CD4-positive, alpha-beta T cell treated with Interleukin-15 for 1 hour (primary cell): ENCODE data around the gene SNX25.
"Not testable (repeated sequence)": the region's sequence is repeated elsewhere in the genome, so short reads cannot be mapped to it uniquely, and the experiment has no call there.

Experiments used
- DNase-seq: peaks from one replicate; pipeline ENCODE4 v3.0.0-alpha.2; 2020

Gene SNX25

DNA sequence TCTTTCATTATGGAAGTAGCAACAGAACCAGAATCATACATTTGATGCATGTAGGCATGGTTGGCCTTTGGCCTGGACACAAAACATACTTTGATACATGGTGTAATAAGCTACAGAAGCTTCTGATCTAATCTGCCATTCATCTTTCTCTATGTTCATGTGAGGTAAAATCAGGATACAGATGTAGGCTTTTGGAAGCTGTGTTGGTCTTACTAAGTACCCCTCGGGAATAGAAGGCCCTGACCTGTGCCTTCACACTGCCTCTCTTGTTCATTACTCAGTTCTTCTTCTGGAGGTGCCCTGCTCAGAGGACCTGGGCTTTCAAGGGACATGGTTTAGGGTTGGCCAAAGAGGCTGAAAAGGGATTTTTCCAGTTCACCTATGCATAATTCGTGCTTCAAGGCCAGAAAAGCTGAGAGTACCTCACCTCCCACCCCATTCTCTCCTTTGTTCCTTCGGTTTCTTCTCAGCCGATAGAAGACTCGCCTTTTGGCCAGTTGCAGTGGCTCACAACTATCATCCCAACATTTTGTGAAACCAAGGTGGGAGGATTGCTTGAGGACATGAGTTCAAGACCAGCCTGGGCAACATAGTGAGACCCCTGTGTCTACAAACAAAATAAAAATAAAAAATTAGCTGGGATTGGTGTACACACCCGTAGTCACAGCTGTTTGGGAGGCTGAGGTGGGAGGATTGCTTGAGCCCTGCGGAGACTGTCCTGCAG lies 25.9 kb downstream of the SNX25 start:
- DNase-seq = no peak

DNA sequence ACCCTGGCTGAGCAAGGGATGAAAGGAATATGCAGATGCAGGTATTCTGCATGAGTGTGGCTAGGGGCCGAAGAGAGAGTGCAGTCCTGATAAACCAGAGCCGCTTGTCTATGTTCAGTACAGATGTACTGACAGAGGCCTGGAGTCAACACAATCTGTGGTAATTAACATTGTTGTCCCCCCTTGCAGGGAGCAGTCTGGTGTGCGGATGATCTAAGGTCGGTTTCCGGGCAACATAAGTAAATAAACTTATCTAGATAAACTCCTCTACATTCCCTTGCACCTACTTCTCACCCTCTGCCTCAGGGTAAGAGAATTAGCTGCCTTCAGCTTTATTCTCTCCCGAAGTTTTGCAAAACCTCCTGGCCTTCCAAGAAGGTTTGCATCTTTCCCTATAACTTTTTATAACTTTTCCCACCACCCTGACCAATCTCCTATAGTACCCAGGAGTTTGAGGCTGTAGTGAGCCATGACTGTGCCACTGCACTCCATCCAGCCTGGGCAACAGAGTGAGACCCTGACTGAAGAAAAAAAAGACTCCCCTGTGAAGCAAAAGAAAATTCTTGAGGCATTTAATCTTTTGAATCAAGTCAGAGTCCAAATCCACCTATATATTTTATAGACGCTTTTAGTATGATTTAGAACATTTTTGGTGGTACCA lies 26.6 kb downstream of the SNX25 start:
- DNase-seq = no peak

DNA sequence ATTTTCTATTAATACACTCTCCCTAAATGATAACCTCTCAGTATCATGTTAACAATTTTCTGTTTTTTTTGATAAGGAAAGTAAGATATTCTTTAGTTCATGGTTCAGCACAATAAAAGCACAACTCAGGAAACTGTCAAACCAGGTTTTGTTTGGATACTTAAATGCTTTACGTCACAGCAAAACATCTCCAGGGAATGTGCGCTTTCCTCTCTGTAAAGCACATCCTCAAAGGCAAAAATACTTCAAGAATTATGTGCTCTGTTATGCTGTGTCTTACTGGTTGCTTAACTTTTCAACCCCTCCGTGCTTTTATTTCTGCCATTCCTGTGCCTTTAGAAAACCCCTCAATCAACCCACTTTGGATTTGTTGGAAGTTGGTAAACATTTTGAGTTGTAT lies 27.8 kb downstream of the SNX25 start:
- DNase-seq = no peak

DNA sequence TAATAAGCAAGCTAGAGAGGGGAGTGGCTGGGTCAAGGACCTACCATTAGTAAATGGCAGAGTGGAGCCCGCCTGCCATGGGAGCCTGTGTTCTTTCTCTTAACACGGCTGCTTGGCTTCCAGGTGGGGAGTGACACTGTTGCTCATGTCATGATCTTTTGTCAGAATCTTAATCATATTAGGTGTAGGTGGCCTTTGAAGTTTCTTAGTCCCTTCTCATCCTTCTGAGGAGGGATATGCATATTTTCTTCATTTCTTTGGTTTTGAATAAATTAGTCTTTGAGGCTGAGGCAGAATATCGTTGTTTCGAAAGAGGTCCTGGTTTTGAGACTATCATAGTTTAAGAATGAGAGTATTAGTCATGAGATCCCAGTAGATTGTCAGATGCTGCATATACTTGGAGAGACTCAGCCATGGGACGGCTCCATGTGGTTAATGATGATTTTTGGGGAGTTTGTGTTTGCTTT lies 28.9 kb downstream of the SNX25 start:
- no peak for DNase-seq

DNA sequence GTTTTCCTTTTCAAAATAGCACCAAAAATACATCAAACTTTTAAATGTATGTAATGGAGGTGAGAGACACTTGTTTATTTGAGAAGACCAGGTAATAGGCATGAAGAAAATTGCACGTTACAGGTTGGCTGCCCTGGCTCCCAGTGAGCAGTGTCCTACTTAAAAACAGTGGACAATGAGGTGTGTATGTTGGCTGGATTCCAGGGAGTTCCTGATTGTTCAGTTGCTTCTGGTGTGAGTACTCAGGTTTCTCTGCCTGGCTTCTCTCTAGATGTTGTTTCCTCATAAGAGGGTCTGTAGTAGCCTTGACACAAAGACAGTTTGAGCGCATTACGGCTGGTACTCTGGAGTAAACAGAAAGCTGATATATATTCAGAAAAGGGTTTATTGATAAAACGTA lies 29.4 kb downstream of the SNX25 start:
- DNase-seq = no peak

DNA sequence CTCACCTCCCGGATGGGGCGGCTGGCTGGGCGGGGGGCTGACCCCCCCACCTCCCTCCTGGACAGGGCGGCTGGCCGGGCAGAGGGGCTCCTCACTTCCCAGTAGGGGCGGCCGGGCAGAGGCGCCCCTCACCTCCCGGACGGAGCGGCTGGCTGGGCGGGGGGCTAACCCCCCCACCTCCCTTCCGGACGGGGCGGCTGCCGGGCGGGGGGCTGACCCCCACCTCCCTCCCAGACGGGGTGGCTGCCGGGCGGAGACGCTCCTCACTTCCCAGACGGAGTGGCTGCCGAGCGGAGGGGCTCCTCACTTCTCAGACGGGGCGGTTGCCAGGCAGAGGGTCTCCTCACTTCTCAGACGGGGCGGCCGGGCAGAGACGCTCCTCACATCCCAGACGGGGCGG lies 31.1 kb downstream of the SNX25 start:
- DNase-seq = not testable (repeated sequence)

DNA sequence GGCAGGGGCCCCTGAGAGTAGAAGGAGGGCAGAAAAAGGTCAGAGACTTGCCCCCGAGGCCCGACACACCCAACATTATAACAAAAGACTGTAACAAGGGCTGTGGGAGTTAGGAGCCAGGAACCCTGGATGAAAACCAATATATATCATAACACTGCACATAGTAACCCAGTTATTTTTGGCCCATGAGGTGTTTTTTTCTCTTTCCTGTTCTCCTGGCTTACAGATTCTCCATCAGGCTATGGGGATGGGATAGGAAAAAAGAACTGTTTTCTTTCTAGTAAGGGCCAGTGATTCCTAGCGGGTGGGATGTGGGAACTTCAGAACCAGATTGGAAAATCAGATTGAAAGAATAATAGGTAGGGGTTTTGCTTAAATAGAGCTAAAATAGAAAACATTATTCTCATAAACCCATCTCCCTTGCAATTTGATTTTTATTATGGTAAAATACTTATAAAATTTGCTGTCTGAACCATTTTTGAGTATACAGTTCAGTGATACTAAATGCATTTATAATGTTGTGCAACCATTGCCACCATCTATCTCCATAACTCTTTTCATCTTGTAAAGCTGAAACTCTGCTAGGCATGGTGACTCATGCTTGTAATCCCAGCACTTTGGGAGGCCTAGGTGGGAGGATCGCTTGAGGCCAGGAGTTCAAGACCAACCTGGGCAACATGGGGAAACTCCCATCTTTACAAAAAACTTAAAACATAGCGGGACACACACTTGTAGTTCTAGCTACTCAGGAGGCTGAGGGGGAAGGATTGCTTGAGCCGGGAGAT lies 33.5 kb downstream of the SNX25 start:
- DNase-seq = no peak

DNA sequence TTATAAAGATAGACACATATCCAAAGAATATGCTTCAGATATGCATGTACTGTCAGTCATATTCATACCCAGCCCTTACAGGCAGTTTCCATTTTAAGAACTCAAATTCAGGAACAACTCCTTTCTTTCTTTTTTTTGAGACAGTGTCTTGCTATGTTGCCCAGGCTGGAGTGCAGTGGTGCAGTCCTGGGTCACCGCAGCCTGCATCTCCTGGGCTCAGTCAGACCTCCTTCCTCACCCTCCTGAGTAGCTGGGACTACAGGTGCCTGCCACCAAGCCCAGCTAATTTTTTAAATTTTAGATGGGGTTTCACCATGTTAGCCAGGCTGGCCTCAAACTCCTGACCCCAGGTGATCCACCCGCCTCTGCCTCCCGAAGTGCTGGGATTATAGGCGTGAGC lies 34.5 kb downstream of the SNX25 start:
- no peak for DNase-seq

DNA sequence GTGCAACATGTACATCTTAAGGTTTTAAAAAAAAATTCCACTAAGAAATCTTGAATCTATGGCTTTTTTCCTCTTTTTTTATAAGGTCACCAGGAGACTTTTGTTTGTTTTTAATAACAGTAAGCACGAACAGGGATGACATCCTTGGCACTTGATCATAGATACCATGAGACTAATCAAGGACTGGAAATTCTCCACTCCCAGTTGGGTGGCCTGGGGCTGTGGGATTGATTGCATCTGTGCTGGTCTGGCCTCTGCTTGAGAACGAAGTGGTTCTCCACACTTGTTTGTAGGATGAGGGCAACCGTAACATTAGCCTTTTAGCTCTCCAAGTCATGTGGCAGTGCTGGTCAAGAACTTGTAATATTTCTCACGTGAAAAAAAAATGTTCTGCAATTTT lies 35.4 kb downstream of the SNX25 start:
- DNase-seq = no peak

DNA sequence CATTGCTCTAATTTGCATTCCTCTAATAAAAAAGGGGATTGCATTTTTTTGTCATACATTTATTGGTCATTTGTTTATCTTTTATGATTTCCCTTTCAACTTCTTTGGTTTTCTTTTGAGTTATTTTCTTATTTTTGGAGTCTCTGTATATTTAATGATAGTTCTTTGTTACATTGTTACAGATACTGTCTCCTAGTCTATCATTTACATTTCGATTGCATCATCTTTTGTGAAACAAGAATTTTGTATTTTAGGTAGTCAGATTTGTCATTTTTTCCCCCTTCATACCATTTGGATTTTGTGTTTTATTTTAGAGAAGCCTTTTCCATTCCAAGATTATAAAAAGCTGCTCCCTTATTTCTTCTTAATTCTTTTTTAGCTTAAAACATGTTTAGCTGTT lies 37.1 kb downstream of the SNX25 start:
- DNase-seq = no peak

DNA sequence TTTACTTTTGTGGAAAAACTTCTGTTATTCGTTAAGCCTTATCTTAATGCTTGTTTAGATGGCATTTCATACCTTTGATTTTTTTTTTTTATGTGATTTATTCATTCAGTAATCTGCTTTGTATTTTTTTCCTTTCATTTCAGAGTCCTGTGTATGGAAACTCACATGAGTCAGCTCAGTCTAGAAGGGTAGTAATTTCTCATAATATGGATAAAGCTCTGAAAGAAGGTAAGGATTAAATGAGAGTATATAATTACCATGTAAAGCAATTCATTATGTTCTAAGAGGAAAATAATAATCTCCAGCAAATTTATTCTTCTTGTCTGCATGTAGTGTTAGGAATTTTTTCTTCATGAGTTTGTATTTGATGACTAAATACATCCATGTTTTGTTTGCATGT lies 37.8 kb downstream of the SNX25 start:
- DNase-seq = no peak

DNA sequence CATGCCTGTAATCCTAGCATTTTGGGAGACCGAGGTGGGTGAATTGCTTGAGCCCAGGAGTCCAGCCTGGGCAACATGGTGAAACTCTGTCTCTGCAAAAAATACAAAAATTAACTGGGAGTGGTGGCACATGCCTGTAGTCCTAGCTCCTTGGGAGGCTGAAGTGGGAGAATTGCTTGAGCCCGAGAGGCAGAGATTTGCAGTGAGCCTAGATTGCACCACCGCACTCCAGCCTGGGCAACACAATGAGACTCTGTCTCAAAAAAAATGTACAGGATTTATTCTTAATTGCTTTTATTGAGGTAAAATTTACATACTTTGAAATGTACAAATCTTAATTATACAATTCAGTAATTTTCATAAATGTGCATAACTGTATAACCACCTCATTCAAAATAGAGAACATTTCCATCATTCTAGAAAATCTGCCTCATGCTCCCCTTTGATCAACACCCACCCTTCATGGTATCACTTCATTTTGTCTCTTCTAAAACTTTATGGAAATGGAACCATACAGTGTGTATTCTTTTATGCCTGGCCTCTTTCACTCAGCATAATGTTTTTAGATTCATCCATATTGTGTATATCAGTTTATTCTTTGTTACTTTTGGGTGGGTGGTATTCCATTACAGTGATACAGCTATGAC lies 39.1 kb downstream of the SNX25 start:
- DNase-seq = no peak

DNA sequence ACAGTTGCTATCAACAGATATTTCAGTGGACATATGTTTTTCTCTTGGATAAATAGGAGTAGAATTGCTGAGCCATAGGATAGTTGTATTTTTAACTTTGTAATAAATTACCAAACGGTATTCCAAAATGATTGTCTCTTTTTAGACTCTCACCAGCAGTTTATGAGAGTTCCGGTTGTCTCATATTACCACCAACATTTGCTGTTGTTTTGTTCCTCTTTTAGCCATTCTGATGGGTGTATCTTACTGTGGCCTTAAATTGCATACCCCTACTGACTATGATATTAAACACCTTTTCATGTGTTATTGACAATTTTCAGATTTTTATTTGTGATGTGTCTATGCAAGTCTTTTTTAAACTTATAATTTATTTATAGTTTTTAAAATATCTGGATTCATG lies 39.7 kb downstream of the SNX25 start:
- no peak for DNase-seq

DNA sequence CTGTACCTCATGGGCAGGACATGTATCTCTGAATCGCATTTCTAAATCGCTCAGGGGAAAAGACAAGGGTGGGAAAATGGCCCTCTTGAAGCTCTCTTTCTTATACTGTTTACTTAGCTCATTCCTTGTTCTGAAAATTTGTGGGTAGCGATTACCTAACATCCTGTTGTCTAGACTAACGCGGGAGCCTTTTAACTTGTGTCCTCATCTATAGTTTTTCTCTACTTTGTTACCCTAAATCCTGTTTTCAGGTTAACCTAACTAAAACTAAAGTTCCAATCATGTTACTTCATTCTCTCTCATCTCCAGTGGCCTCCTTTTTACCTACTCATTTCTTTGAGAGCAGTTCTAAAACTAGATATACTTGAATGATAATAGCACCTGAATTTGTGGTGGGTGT lies 45.0 kb downstream of the SNX25 start:
- no peak for DNase-seq

DNA sequence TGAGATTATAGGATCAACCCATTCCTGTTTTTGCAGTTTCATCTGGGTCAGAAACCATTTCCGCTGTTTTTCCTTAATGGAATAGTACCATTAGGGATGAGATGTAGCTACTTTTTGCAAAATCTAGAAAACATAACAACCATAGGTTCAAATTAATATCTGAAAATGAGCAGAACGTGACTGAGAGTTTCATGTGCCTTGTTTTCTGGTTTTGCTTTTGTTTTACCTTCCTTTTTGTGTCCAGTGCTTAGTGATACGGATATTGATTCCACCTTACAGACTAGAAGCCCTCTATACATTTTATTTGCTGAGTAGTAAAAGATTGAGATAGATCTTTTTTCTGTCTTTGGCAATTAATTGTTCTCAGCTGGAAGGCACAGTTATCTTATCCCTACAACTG lies 46.5 kb downstream of the SNX25 start:
- DNase-seq = no peak

DNA sequence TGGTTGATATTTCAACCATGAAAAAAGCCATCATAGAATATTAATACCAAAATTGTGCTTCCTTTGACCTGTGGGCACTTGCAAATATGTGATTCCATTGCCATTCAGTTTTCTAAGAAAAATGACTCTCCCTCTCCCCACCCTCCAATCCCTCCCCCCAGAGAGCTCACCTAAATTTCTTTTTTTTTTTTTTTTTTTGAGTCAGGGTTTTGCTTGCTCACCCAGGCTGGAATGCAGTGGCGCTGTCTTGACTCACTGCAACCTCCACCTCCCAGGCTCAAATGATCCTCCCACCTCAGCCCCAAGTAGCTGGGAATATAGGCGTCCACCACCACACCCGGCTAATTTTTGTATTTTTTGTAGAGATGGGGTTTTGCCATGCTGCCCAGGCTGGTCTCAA lies 47.0 kb downstream of the SNX25 start:
- DNase-seq = no peak

DNA sequence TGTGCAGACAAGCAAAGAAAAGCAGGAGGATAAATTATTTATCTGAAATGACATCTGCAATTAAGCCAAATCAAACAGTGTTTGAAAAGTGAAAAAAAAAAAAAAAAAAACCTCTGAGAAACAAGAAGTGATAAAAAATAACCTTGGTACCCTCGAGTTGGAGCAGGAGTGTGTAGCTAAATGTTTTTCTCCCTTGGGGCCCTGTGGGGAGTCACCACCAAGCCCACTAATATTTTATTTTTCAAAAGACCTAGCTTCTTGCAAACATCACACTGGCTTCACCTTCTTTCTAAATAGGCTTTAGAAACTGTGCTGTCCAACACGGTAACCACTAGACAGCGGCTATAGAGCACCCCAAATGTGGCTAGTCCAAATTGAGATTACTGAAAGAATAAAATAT lies 47.7 kb downstream of the SNX25 start:
- DNase-seq = no peak

DNA sequence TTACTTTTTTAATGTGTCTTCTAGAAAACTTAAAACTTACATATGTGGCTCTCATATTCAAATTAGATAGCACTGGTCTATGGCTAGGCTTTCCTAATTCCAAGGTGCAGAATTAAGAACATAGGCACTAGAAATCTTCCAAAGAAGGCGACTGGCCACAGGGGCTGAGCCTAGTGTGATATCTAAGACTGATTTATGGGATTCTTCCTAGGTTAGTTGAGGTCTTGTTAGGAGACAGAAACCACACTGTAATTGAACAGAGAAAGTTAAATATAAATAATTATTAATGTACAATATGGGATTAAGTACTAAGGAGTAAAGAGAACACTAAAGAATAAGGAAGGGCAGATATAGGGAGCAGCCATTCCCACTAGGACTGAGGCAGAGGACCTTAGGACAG lies 48.3 kb downstream of the SNX25 start:
- DNase-seq = no peak

DNA sequence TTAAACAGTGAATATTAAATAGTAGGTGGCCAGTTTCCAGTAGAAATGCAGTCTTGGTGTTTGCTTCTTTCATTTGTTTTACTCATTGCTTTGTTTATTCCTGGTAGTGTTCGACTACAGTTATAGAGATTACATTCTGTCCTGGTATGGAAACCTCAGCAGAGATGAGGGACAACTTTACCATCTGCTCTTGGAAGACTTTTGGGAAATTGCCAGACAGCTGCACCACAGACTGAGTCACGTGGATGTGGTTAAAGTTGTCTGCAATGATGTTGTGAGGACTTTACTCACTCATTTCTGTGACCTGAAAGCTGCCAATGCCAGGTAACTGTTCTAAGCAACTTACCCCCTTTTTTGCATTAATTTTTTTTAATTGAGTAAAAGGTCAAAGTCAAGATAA lies 49.3 kb downstream of the SNX25 start:
- peak; percentile 18 for DNase-seq

DNA sequence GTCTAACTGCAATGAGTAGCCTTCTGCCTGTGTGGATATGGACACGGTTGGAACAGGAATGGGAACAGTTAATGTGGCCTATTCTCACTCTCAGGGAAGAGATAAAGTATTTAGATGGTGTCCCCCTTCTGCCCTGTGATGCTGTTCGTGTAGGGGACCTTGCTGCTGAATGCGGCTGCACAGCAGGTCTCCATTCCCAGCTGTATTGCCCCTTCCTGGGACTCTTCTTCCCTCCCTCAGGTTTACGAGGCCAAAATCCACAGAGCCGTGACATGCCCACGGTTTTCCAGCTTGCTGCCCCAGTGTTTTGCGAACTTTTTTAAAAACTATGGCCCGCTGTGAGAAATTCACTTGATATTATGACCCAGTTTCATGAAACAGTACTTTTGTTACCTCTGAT lies 50.3 kb downstream of the SNX25 start:
- no peak for DNase-seq

DNA sequence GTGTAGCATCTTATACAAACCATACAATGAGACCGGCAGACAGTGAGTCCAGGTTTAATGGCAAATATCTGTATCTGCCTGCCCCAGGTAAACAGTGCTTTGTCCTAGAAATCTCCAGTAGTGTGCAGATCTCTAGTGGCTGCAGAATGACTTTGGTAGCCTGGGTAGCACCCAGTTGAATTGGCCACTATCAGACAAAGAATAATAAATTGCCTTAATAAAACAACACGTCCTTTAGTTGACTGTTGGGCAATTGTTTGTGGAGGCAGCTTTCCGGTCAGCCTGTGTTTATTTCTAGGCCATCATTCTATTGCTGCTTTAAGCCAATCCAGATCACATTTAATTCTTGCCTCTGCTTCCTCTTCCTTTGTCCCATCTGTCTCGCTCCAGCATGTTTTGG lies 52.5 kb downstream of the SNX25 start:
- DNase-seq = no peak

DNA sequence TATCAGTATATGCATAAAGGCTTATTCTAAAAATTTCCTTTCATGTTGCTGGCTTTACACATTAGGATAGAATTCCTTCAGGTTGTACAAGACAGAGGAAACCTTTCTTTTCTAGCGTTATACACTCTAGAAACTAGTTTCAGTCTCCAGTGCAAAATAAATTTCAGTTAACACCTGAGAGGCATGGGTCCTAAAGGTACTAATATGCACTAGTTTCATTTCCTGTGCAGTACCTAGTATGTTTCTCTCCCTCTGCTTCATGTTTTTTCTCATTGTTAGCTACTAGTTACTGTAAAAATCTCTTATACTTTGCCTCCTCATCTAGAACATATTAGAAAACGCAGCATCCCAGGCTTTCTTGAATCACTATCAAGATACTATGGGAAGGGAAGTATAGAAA lies 54.0 kb downstream of the SNX25 start:
- DNase-seq = no peak

DNA sequence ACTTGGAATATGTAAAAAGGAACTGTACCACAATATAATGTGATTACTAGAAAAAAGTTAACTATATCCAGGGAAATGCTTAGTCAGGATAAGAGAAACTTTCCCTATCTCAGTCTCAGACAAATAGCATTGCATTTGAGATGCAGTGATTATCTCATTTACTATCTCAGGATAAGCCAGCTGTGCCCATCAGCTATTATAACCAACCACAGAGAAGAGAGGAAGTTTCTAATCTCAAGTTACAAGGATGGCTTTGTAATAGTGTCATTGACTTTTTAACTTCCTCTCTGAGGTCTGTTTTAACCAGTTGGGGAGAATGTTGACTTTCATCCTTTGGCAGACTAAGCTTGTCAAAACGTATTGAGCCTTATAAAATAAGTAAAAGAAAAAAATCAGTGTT lies 56.5 kb downstream of the SNX25 start:
- no peak for DNase-seq

DNA sequence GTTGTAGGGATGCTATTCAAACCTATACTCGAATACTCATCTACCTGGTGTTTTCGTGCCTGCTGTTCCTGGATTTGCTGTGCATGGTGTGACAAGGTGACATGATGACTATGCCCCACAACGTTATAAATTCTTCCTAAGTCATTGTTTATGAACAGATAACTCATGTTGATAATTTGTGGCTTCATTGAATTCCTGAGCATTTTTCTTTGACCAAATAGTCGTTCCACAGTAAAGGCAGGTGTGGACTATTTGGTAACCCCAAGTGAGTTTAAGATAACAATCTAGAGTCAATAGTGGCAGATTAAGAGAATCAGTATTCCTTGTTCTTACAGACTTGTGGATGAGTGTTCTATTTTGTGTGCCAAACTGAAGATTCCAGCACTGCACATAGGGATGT lies 59.9 kb downstream of the SNX25 start:
- DNase-seq = no peak
